Caco-2 (cell line): Measurements from ENCODE around the gene ZBTB8B. TPM values are rescaled to one million over a fixed set of nuclear protein-coding genes. Genes with fewer than 3 reads are reported as not detected.

Source experiments
- BruUV-seq: library from RNA; stranded (reverse); fragments of 400-500 nt; replicated peaks from 2 replicates; lab custom pipeline; 2021; lab: Mats Ljungman, UMichigan
- CTCF ChIA-PET: fragments of 300-600 bp; sonication (Branson Sonifier 250); formaldehyde crosslinking; loops from one replicate; lab custom pipeline; 2022; ENCODE audit warnings: antibody characterized with exemption; lab: Charles Lee
- POLR2A ChIA-PET: fragments of 300-600 bp; sonication (Branson Sonifier 250); formaldehyde crosslinking; loops from one replicate; lab custom pipeline; 2022; ENCODE audit warnings: antibody characterized with exemption; lab: Charles Lee
- DNase-seq, 2 experiments: peaks; one replicate each; pipeline versions ENCODE4 v3.0.0 to v3.0.0-alpha.2; 2020 to 2022
- H3K27me3 ChIP-seq: replicated peaks from 2 replicates; pipeline ENCODE4 v1.6.0; 2011; ENCODE audit warnings: low read length; ENCODE audit not compliant: control insufficient read depth, insufficient read depth
- H3K36me3 ChIP-seq: 2 replicates; pipeline ENCODE4 v1.5.1; 2011; ENCODE audit warnings: low read length; ENCODE audit not compliant: control insufficient read depth, insufficient read depth
- H3K4me1 ChIP-seq: fragments of 250-450 bp; sonication (Bioruptor Pico); 2 replicates; pipeline ENCODE4 v1.5.1; 2020; ENCODE audit warnings: mild to moderate bottlenecking
- H3K4me3 ChIP-seq: 2 replicates; pipeline ENCODE4 v1.5.1; 2011; ENCODE audit warnings: low read depth, mild to moderate bottlenecking, control low read depth, low read length
- H3K9me3 ChIP-seq: fragments of 250-450 bp; sonication (Bioruptor Pico); 2 replicates; pipeline ENCODE4 v1.5.1; 2020; ENCODE audit warnings: mild to moderate bottlenecking, moderate library complexity
- H3K27ac Mint-ChIP-seq: one replicate; pipeline ENCODE4 v1.8.0; 2022; ENCODE audit warnings: mixed read lengths; ENCODE audit not compliant: unreplicated experiment
- H3K27me3 Mint-ChIP-seq: one replicate; pipeline ENCODE4 v1.8.0; 2022; ENCODE audit warnings: mixed read lengths; ENCODE audit not compliant: insufficient read depth, unreplicated experiment
- H3K36me3 Mint-ChIP-seq: one replicate; pipeline ENCODE4 v1.8.0; 2022; ENCODE audit warnings: mild to moderate bottlenecking, mixed read lengths; ENCODE audit not compliant: insufficient read depth, unreplicated experiment
- H3K4me1 Mint-ChIP-seq: one replicate; pipeline ENCODE4 v1.8.0; 2022; ENCODE audit warnings: low read depth, mixed read lengths; ENCODE audit not compliant: unreplicated experiment
- H3K4me3 Mint-ChIP-seq: one replicate; pipeline ENCODE4 v1.8.0; 2022; ENCODE audit warnings: mild to moderate bottlenecking, moderate library complexity, mixed read lengths; ENCODE audit not compliant: unreplicated experiment
- H3K9me3 Mint-ChIP-seq: one replicate; pipeline ENCODE4 v1.8.0; 2022; ENCODE audit warnings: mixed read lengths; ENCODE audit not compliant: unreplicated experiment
- intact Hi-C: fragments of 100-400 bp; cut with micrococcal nuclease; formaldehyde crosslinking; loops from one replicate; pipeline ENCODE4 v1.10.0; 2022; ENCODE audit not compliant: unreplicated experiment
- total RNA-seq: library from RNA; stranded (reverse); gene quantifications from 2 replicates; pipeline ENCODE4 v1.2.3, GENCODE V29; 2022
- TF ChIP-seq, protein P1 (sequence below), 2 experiments: fragments of 200-600 bp in 1 of 2; IDR thresholded peaks; 1 replicate in 1 of 2; 2 replicates in 1 of 2; pipeline versions ENCODE4 v1.5.1 to v1.8.0; 2011 to 2022; ENCODE audit warnings: antibody characterized with exemption in 1 of 2, control low read depth in 1 of 2, inconsistent platforms in 1 of 2, low read depth in 1 of 2, low read length in 1 of 2, mild to moderate bottlenecking in 1 of 2, moderate library complexity in 1 of 2; ENCODE audit not compliant: insufficient read depth in 1 of 2, severe bottlenecking in 1 of 2, unreplicated experiment in 1 of 2

ZBTB8B gene
- total RNA-seq, 1 experiment from 2014 or later: not detected

DNA sequence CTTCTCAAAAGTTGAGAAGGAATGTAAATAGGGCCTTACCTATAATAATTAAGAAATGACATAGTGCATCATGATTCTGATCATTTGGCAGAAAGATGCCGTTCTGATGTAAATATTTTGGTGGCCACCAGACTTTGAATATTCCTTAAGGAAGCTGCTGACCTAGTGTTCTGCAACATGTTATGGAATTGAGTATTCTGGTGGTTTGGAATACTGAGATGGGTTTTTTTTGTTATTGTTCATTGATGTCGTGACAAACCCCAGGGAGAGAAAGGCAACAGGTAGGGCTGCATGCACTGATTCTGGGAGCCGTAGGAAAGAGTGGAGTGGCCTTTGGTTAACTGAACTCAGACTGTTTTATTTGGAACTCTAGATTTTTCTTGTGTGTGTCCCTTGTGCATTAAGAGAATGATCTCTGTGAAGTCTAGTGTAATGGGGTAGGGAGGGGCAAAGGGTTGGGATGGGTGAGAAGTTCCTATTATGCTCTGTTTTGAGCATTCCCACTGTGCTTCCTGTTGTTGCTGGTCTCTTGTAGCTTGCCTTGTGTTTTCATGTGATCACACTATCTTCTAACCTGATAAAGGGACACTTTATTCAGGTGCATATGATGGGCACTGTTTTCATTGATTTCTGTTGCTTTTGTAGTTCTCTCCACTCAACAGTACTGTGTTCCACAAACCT is 25.0 kb downstream of the ZBTB8B start:
- TF ChIP-seq, protein P1, sequence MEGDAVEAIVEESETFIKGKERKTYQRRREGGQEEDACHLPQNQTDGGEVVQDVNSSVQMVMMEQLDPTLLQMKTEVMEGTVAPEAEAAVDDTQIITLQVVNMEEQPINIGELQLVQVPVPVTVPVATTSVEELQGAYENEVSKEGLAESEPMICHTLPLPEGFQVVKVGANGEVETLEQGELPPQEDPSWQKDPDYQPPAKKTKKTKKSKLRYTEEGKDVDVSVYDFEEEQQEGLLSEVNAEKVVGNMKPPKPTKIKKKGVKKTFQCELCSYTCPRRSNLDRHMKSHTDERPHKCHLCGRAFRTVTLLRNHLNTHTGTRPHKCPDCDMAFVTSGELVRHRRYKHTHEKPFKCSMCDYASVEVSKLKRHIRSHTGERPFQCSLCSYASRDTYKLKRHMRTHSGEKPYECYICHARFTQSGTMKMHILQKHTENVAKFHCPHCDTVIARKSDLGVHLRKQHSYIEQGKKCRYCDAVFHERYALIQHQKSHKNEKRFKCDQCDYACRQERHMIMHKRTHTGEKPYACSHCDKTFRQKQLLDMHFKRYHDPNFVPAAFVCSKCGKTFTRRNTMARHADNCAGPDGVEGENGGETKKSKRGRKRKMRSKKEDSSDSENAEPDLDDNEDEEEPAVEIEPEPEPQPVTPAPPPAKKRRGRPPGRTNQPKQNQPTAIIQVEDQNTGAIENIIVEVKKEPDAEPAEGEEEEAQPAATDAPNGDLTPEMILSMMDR (IDR thresholded peaks at IDR 0.05; ENCODE audit: insufficient read depth in 1 of 2, low read depth in 1 of 2, low read length in 1 of 2, severe bottlenecking in 1 of 2, unreplicated experiment in 1 of 2): no peak
- POLR2A ChIA-PET: no interaction called here

GRCh38 chr1:32491386-32491785 is 26.5 kb downstream of the ZBTB8B start:
- intact Hi-C loops: no loop called here
- H3K4me1 Mint-ChIP-seq: peaks cover 7% of the 10 kb centered on the region
- BruUV-seq: no TSS peak
- Histone ChIP-seq H3K4me1 (0 out of 2 replicates have a peak, but pooled peaks cover 6% of the 10 kb centered on the region), H3K9me3 (no peaks in the 10 kb centered on the region), H3K4me3 (no peak overlapping the region), H3K27me3 (no peaks in the 10 kb centered on the region), H3K36me3 (no peaks in the 10 kb centered on the region)
- ChIA-PET POLR2A (no interaction called here), CTCF (no interaction called here)
- H3K9me3 Mint-ChIP-seq: no peaks in the 10 kb centered on the region
- no peak overlapping the region for H3K27ac Mint-ChIP-seq
- no peak for DNase-seq
- TF ChIP-seq, protein P1 (IDR thresholded peaks at IDR 0.05; ENCODE audit: insufficient read depth in 1 of 2, low read depth in 1 of 2, low read length in 1 of 2, severe bottlenecking in 1 of 2, unreplicated experiment in 1 of 2): no peak
- no peaks in the 10 kb centered on the region for H3K36me3 Mint-ChIP-seq
- H3K27me3 Mint-ChIP-seq: no peaks in the 10 kb centered on the region
- no peak overlapping the region for H3K4me3 Mint-ChIP-seq

More for the DNA sequence above, 25.0 kb downstream of the ZBTB8B start:
- no peaks in the 10 kb centered on the region for H3K9me3 ChIP-seq
- no peaks in the 10 kb centered on the region for H3K36me3 ChIP-seq
- Mint-ChIP-seq H3K9me3 (no peaks in the 10 kb centered on the region), H3K4me1 (peaks cover 13% of the 10 kb centered on the region), H3K4me3 (no peak overlapping the region), H3K36me3 (peaks cover 5% of the 10 kb centered on the region), H3K27ac (no peak overlapping the region), H3K27me3 (no peaks in the 10 kb centered on the region)
- 0 out of 2 replicates have a peak, but pooled peaks cover 2% of the 10 kb centered on the region for H3K4me1 ChIP-seq
- intact Hi-C loops: no loop called here
- H3K4me3 ChIP-seq: no peak overlapping the region
- BruUV-seq: no TSS peak
- no peak for DNase-seq
- CTCF ChIA-PET: no interaction called here
- no peaks in the 10 kb centered on the region for H3K27me3 ChIP-seq

GRCh38 chr1:32494196-32494595 is 29.3 kb downstream of the ZBTB8B start:
- Histone ChIP-seq H3K9me3 (no peaks in the 10 kb centered on the region), H3K27me3 (no peaks in the 10 kb centered on the region), H3K4me1 (0 out of 2 replicates have a peak, but pooled peaks cover 6% of the 10 kb centered on the region), H3K36me3 (no peaks in the 10 kb centered on the region), H3K4me3 (no peak overlapping the region)
- no TSS peak for BruUV-seq
- peak overlapping the region; percentile 29 for H3K27ac Mint-ChIP-seq
- intact Hi-C loops: no loop called here
- ChIA-PET CTCF (no interaction called here), POLR2A (interaction anchor here (0.6 kb wide), 1 partner anchor 17 kb away, joined by 8 read pairs; no protein-coding TSS in a partner anchor)
- H3K4me3 Mint-ChIP-seq: peak overlapping the region; percentile 9
- TF ChIP-seq, protein P1 (IDR thresholded peaks at IDR 0.05; ENCODE audit: insufficient read depth in 1 of 2, low read depth in 1 of 2, low read length in 1 of 2, severe bottlenecking in 1 of 2, unreplicated experiment in 1 of 2): no peak
- H3K27me3 Mint-ChIP-seq: no peaks in the 10 kb centered on the region
- H3K36me3 Mint-ChIP-seq: no peaks in the 10 kb centered on the region
- no peaks in the 10 kb centered on the region for H3K9me3 Mint-ChIP-seq
- peaks cover 7% of the 10 kb centered on the region for H3K4me1 Mint-ChIP-seq
- DNase-seq: peak in 1 of 2 experiments; percentile 15
